Measurements from ENCODE around the gene KLRC2. TPM values are rescaled to one million over a fixed set of nuclear protein-coding genes. Genes with fewer than 3 reads are reported as not detected.
"Not testable (repeated sequence)": the region's sequence is repeated elsewhere in the genome, so short reads cannot be mapped to it uniquely, and the experiment has no call there.

KLRC2 gene
- total and polyA plus RNA-seq, 12 donors = 0.06 to 1.3 TPM; not detected in 10

- no peak for DNase-seq
- no peak overlapping the region for H3K27ac ChIP-seq
- H3K27me3 ChIP-seq = no peaks in the 10 kb centered on the region
- H3K4me3 ChIP-seq = no peak overlapping the region
- intact Hi-C loops (cut with DNase I) = loop anchor here in 1 of 10 donors (5.0 kb wide), 1 partner anchor 72 kb away; no protein-coding TSS in a partner anchor
- H3K9me3 ChIP-seq = peaks cover 0 to 10% (median 6%) of the 10 kb centered on the region in 11 donors
- no peak for ATAC-seq
- no peaks in the 10 kb centered on the region for H3K36me3 ChIP-seq
- no peak for TF ChIP-seq CTCF (IDR thresholded peaks at IDR 0.05)
- peaks cover 0 to 9% (median 0%) of the 10 kb centered on the region in 9 donors for H3K4me1 ChIP-seq
These were observed 31.0 kb downstream of the KLRC2 start for GRCh38 chr12:10404798-10405197.

DNA sequence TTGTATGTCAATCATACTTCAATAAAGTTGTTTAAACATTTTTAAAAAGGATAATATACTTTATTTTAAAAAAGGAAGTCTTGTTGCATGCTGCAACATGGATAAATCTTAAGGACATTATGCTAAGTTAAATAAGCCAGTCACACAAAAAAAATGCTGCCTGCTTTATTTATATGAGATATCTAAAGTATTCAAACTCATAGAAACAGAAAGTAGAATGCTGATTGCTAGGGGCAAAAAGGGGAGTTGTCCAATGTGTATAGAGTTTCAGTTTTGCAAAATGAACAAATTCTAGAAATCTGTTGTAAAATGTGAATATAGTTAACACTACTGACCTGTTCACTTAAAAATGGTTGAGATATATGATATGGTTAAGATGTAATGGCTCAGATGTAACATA lies 35.0 kb downstream of the KLRC2 start:
- no peak overlapping the region for H3K27ac ChIP-seq
- peaks cover 0 to 3% (median 0%) of the 10 kb centered on the region in 9 donors for H3K4me1 ChIP-seq

DNA sequence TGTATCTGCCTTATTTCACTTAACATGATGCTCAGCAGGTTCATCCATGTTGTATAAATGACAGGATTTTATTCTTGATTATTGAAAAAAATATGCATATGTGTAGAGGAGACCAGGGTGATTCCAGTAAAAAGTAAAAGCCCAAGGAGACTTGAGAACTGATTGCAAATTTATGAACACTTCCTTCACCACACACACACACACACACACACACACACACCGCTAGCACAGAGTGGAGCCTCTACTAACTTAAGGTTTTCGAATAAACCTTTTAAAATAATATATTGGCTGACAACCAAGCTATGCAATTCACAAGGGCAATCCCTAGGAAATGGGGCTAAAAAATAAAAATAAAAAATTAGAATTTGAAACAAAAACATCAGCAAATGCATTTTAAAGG lies 37.6 kb downstream of the KLRC2 start:
- Histone ChIP-seq H3K27me3 (no peaks in the 10 kb centered on the region), H3K4me3 (no peak overlapping the region), H3K27ac (no peak overlapping the region), H3K36me3 (no peaks in the 10 kb centered on the region), H3K9me3 (no peaks in the 10 kb centered on the region), H3K4me1 (peaks cover 0 to 15% (median 0%) of the 10 kb centered on the region in 9 donors)
- 84 to 87% methylated on average over 2 of the region's 2 CpGs for WGBS, 2 donors
- TF ChIP-seq CTCF (IDR thresholded peaks at IDR 0.05) = no peak
- intact Hi-C loops (cut with DNase I) = no loop called here
- ATAC-seq = no peak
- no peak for DNase-seq

More for the DNA sequence above, 35.0 kb downstream of the KLRC2 start:
- no peak for DNase-seq
- H3K9me3 ChIP-seq = peaks cover 0 to 10% (median 6%) of the 10 kb centered on the region in 11 donors
- H3K4me3 ChIP-seq = no peak overlapping the region
- no peak for TF ChIP-seq CTCF (IDR thresholded peaks at IDR 0.05)
- H3K36me3 ChIP-seq = no peaks in the 10 kb centered on the region
- intact Hi-C loops (cut with DNase I) = no loop called here
- no peak for ATAC-seq
- H3K27me3 ChIP-seq = no peaks in the 10 kb centered on the region

DNA sequence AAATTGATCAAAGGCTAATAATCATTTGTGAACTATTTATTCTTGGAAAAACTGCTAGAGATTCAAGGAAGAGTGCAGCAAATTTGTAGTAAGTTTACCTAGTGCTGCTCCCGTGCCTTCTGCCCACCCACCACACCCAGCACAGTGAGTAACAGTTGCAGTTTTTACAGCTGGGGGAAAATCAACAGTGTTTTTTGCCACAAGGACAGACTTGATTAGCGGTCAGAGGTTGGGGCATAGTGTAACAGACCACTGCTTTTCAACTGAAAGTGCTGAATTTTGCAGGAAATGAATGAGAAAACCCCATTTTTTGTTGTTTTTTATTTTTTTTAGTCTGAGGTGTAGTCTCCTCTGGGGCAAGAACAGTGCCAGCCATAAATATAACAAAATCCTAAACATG lies 38.5 kb downstream of the KLRC2 start:
- DNase-seq = no peak
- H3K9me3 ChIP-seq = no peaks in the 10 kb centered on the region
- no peak overlapping the region for H3K4me3 ChIP-seq
- ATAC-seq = no peak
- intact Hi-C loops (cut with DNase I) = no loop called here
- no peak for TF ChIP-seq CTCF (IDR thresholded peaks at IDR 0.05)
- no peaks in the 10 kb centered on the region for H3K27me3 ChIP-seq
- H3K36me3 ChIP-seq = no peaks in the 10 kb centered on the region
- WGBS, 2 donors = 51 to 69% methylated on average over 2 of the region's 2 CpGs
- no peak overlapping the region for H3K27ac ChIP-seq
- H3K4me1 ChIP-seq = peaks cover 0 to 24% (median 0%) of the 10 kb centered on the region in 9 donors

GRCh38 chr12:10396176-10396575 lies 39.6 kb downstream of the KLRC2 start:
- H3K27me3 ChIP-seq; DNase-seq; ATAC-seq; H3K36me3 ChIP-seq; H3K9me3 ChIP-seq; intact Hi-C loops (cut with DNase I): not testable (repeated sequence)
- peak overlapping the region in 1 of 10 donors; percentile 5 for H3K4me3 ChIP-seq
- H3K4me1 ChIP-seq = peaks cover 0 to 30% (median 0%) of the 10 kb centered on the region in 9 donors
- peak overlapping the region in 2 of 10 donors; percentile 43 to 68 for H3K27ac ChIP-seq
- 92 to 93% methylated on average over 15 of the region's 15 CpGs for WGBS, 2 donors
